NK-92 treated with Interleukin-12 subunit alpha and Interleukin-12 subunit beta, amount 100 ng/mL, for 24 hours (cell line): Measurements from ENCODE around the gene PIP5K1B.

Experiments
- DNase-seq: peaks from one replicate; lab custom pipeline; 2025; lab: John Stamatoyannopoulos, UW

PIP5K1B gene

GRCh38 chr9:68991457-68991856 is 286.4 kb downstream of the PIP5K1B start:
- no peak for DNase-seq

GRCh38 chr9:68995776-68996175 is 290.7 kb downstream of the PIP5K1B start:
- DNase-seq, result no peak

- DNase-seq, result no peak
Observed at GRCh38 chr9:68996462-68996861, 291.4 kb downstream of the PIP5K1B start.

DNA sequence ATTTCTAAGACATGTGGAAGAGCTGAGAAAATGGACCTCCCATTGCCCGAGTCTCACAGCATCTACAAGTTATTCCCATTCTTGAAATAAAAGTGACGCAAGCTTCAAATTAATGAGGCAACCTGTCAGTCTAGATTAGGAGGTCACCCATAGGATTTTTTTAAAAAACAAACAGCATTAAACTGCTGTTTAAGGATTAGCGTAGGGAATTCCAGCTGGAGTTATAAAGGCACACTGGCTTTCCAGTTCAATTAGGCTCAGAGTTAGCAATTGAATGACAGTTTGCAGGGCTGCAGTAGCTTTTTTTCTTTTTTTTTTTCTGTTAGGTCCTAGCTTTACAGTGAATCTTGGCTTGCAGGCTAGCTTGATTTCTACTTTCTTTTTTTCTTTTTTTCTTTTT is 292.6 kb downstream of the PIP5K1B start:
- no peak for DNase-seq

DNA sequence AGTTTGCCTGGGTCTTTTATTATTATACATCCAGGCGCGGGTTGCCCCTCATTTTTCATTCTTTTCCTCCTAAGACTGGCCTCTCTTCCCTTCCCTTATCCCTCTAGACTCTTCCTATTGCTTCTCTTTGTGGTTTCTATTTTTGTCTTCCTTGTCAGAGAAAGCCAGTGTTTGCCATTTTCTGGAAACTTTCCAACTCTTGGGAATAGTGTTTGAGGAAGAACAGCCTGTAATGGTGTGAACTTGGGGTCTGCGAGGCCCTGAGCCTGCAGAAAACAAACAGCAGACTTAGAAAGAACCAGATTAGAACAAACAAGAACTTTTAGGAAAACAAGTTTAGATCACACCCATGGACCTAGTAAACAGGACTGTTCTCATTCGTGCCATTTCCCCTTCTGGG is 293.3 kb downstream of the PIP5K1B start:
- DNase-seq, result no peak

DNA sequence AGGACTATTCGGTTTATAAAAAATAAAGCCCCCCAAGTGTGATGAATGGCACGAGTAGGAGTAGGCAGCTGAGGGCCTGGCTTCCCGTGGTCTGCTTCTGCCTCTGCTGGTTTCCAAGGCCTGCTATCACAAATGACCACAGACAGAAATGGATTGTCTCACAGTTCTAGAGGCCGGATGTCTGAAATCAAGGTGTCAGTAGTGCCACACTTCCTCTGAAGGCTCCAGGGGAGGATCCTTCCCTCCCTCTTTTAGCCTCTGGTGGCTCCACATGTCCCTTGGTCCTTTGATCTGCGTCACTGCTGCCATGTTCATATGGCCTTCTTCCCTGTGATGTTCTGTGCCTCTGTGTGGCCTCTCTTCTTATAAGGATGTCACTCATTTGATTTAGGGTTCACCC is 293.8 kb downstream of the PIP5K1B start:
- no peak for DNase-seq

DNA sequence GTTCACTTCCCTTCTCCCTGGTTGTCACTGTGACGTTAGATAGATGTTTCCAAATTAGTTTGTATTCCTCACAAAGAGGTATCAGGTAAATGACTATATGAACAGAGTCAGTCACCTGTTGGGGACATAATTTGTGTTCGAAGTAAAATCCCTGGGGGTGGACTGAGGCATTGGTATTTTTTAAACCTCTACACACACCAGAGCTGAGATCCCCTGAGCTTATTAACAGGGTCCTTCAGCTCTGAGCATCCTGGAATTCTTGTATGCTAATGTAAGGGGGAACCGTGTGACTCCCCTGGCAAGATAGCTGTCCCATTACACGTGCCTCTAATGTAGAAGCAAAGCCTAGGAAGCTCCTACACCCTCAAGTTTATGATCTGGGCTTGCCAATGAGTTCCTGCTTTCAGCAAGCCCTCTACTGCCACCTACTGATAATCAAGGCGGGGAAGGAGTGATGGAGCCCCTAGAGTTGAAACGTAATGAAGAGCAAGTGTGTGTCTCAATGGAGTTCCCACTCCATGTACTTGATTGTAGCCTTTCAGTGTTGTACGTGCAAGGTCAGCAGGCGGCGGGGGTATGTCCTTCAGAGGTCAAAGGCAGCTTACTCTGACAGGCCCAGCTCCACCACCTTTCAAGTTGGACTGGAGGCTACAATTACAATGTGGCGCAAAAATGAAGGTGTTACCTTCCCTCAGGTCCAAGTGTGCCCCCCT is 294.5 kb downstream of the PIP5K1B start:
- peak; percentile 21 for DNase-seq

- no peak for DNase-seq
Observed at GRCh38 chr9:69001921-69002320, 296.9 kb downstream of the PIP5K1B start.

DNA sequence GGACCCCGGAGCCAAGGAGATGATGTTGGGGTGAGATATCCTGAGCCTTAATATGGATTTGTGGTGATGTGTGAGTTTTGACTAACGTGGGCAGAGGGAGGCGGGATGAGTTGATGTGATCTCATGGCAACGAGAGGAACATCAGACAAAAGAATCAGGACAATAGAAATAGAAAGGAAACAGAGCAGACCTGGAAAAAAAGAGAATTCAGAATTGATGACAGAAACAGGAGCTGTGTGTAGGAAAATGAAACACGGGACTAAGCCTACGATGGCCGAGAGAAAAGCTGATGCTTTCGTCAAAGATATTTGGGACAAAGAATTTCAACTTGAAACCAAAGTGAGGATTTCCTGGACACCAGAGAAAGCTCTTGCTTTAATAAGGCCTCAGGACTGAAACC is 298.0 kb downstream of the PIP5K1B start:
- DNase-seq, result no peak

GRCh38 chr9:69004836-69005235 is 299.8 kb downstream of the PIP5K1B start:
- DNase-seq, result no peak

- no peak for DNase-seq
Observed at GRCh38 chr9:69009708-69010107, 304.7 kb downstream of the PIP5K1B start.

DNA sequence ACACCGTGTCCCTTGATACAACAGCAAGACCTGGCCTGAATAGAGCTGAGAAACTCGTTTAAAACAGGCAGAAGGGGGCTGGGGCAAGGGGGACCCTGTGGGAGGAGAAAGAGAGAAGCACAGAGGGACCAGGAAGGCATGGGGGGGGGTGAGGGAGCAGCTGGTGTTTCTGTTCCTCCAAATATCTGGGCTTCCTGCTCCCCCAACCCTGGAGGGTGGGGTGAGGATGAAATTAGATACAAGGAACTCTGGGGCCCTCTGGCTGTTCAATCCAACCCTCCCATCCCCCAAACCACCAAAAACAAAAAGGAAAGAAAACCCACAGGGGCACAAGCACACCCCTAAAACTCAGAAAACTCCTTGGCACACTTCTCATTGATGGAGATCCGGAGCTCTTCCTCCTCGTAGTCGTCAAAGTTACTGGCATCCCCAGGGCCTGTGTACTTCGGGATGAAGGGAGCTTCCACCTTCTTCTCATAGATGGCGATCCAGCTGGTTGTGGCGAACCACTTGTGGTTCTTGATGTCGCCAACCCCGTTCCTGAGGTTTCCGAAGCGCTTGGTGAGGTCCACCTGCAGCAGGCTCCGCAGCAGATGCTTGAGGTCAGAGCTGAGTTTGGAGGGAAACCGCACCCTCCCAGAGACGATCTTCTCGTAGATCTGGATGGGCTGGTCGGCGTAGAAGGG is 307.8 kb downstream of the PIP5K1B start:
- DNase-seq, result no peak

- DNase-seq, result no peak
Observed at GRCh38 chr9:69013382-69013727, 308.3 kb downstream of the PIP5K1B start.

DNA sequence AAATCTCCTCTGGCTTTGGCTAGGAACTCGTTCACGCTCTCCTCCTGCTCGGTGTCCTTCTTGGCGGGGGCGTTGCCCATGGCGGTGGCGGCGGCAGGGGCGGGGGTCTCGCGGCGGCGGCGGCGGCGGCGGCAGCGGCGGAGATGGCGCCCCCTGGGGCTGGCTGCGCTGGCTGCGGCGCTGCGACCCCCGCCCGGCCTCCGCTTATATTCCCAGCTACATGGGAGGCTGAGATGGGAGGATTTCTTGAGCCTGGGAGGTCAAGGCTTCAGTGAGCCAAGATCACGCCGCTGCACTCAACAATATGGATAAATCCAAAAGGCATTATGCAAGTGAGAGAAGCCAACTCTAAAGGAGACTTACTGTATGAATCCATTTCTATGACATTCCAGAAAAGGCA is 309.0 kb downstream of the PIP5K1B start, which contains the start of gene PRKACG:
Gene PRKACG (minus strand): TSS at position 101 of the 400 bp plus-strand sequence. CDS start 21 bp downstream, at position 80.
- DNase-seq, result no peak

DNA sequence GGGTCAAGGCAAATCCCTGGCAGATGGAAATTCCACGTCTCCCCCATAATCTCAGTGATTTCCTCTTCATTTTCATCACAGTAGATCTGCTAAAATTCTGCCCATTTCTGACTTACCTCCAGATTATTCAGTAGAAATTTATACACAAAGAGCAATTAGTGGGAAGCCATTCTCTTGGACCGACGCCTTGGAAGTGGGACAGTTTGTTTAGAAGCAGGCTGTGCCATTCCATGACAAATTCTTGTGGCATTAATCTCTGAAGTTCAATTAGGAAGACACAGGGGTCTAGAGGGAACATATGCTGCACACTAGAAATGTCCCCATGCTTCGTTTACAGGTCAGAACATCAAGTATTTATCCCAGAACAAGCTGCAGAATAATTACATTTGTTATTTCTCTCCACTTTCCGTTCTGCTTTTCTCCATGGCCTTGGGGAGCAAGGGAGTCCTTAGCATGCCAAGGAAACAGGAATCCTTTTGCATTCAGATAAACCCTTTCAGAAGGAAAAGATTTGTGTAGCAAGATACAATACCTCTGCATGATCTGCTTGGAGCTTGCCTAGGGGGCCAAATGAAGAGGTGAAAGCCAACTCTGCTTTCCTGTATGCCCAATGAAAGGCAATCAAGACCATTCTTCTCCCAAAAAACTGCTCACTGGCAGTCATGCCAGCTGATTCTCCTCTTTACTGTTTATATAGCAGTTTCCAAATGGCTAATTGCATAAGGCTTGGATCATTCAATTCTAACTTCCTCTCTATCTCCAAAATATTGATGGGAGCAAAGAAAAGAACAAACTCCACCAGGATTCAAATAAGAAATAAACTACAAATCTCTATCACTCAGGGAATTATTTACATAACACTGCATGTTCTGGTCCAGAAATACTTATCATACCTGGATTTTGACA is 311.4 kb downstream of the PIP5K1B start:
- DNase-seq, result no peak

- DNase-seq, result no peak
Observed at GRCh38 chr9:69018737-69019136, 313.7 kb downstream of the PIP5K1B start.

DNA sequence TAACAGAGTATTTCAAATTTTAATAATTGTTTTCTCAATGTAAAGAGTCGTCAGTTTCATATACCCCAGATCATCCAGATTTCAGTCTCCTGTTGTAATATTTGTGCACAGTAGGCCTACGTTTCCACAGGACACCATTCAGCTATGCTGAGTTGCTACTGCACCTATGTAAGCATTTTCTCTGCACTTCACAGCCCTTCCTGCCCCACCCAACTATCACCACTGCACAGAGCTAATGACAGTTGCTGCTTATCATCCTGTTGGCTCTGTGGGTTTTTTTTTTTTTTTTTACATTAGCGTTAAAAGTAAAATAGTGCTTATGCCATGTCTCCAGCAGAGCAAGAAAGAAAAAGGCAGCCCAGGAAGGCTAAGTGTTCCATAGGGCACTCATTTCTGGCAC is 314.8 kb downstream of the PIP5K1B start:
- no peak for DNase-seq

- DNase-seq, result no peak
Observed at GRCh38 chr9:69020301-69021145, 315.5 kb downstream of the PIP5K1B start.

DNA sequence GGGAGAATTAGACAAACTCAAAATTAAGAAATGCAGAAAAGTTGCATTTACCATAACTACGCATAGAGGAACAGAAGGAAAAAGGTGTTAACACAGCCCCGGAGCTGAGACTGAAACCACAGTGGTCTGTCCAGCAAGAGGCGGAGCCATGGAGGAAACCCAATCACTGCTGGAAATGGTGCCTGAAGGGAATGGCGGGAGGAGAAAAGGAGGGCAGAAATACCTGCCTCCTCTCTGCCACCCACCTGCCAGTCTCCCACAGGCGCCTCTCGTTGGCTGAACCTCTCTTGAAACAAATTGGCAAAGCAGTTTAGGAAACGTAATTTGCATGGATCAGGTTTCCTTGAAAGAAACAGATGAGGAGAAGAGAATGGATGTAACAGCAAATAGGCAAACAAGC is 318.6 kb downstream of the PIP5K1B start:
- DNase-seq, result no peak

DNA sequence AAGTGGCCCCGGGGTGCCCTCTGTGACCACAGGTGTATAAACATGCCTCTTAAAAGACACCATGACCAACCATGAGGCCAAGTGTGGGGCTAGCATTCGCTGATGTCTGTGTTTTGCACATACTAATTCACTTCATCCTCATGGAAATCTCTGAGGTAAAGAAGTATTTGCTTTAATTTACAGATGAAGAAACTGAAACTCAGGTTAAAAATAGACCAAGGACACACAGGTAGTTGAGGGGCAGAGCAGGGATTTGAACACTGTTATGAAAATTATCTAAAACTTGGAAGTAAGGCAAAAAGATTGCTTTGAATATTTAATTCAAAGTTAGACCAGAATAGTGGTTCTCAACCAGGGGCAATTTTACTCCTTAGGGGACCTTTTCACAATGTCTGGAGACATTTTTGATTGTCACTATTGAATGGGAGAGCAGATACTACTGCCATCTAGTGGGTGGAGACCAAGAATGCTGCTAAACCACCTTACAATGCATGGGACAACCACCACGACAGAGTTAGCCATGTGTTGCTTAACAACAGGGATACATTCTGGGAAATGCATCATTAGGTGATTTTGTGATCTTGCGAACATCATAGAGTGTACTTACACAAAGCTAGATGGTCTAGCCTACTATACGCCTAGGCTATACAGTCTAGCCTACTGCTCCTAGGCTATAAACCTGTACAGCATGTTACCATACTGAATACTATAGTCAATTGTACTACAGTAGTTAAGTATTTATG is 322.5 kb downstream of the PIP5K1B start:
- DNase-seq, result no peak

DNA sequence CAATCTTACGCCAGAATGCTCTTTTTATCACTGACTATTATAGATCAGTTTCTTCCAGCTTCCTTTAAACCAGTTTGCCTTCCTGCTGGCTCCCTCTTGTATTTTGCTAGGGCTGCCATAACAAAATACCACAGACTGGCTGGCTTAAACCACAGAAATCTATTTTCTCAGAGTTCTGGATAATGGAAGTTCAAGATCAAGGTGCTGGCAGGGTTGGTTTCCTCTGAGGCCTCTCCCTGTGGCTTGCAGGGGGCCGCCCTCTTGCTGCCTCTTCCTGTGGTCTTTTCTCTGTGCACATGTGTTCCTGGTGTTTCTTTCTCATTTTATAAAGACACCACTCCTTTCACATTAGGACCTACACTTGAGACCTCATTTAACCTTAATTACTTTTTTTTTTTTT is 323.7 kb downstream of the PIP5K1B start:
- DNase-seq, result no peak
